ENCODE measurements around the gene IRF6. TPM values are rescaled to one million over a fixed set of nuclear protein-coding genes. Genes with fewer than 3 reads are reported as not detected.

Gene IRF6
- total RNA-seq, 1 experiment from 2014 or later: 17.2 TPM

DNA sequence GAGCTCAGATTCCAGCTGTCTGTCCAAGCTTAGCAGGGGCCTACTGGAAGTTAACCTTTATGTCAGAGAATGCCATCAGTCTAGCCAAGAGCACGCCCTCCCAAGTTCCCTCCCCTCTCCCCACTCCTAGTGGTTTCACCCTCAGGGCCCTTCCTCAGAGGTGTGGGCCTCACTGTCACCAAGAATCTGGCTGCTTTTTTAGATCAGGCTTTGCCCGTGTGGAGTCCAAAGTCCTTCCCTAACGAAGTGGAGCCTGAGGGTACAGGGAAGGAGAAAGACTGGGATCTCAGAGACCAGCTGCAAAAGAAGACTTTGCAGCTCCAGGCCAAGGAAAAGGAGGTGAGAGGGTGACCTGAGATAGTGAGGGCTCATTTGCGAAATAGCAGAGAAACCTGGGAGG is 25.7 kb downstream of the IRF6 start:
- no peak for DNase-seq (ENCODE audit: low spot score)
- no peak for ATAC-seq
- TF ChIP-seq ESRRA (CRISPR knock-in tag; IDR thresholded peaks at IDR 0.05; ENCODE audit: borderline replicate concordance) (no peak), CBFB (CRISPR knock-in tag; IDR thresholded peaks at IDR 0.05; ENCODE audit: low read depth) (no peak), NR2C2 (CRISPR knock-in tag; IDR thresholded peaks at IDR 0.05) (no peak), SP1 (CRISPR knock-in tag; conservative IDR thresholded peaks at IDR 0.05) (no peak), JAZF1 (CRISPR knock-in tag; IDR thresholded peaks at IDR 0.05) (no peak), ZBTB21 (CRISPR knock-in tag; IDR thresholded peaks at IDR 0.05; ENCODE audit: borderline replicate concordance) (no peak), IRF2 (CRISPR knock-in tag; IDR thresholded peaks at IDR 0.05; ENCODE audit: borderline replicate concordance, low read depth) (no peak), ZNF232 (CRISPR knock-in tag; IDR thresholded peaks at IDR 0.05) (no peak), GABPB1 (CRISPR knock-in tag; IDR thresholded peaks at IDR 0.05) (no peak), ZNF219 (CRISPR knock-in tag; IDR thresholded peaks at IDR 0.05; ENCODE audit: borderline replicate concordance) (no peak), SOX15 (CRISPR knock-in tag; IDR thresholded peaks at IDR 0.05) (no peak), ZNF121 (CRISPR knock-in tag; IDR thresholded peaks at IDR 0.05) (no peak)
- TF ChIP-seq, protein P1, sequence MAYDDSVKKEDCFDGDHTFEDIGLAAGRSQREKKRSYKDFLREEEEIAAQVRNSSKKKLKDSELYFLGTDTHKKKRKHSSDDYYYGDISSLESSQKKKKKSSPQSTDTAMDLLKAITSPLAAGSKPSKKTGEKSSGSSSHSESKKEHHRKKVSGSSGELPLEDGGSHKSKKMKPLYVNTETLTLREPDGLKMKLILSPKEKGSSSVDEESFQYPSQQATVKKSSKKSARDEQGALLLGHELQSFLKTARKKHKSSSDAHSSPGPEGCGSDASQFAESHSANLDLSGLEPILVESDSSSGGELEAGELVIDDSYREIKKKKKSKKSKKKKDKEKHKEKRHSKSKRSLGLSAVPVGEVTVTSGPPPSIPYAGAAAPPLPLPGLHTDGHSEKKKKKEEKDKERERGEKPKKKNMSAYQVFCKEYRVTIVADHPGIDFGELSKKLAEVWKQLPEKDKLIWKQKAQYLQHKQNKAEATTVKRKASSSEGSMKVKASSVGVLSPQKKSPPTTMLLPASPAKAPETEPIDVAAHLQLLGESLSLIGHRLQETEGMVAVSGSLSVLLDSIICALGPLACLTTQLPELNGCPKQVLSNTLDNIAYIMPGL (CRISPR knock-in tag; IDR thresholded peaks at IDR 0.05): no peak
- H3K9me3 Mint-ChIP-seq: peaks cover 6% of the 10 kb centered on the region
- ChIA-PET CTCF (no interaction called here), POLR2A (no interaction called here)
- no peak overlapping the region for H3K27ac Mint-ChIP-seq
- H3K36me3 Mint-ChIP-seq: no peaks in the 10 kb centered on the region; the same call in 1 of the 2 replicates
- no peak overlapping the region for H3K4me3 Mint-ChIP-seq
- peaks cover 15% of the 10 kb centered on the region; the same call in 1 of the 2 replicates for H3K4me1 Mint-ChIP-seq
- H3K27me3 Mint-ChIP-seq (ENCODE audit: low read depth): 0 out of 2 replicates have a peak, but pooled peaks cover under 1% of the 10 kb centered on the region

DNA sequence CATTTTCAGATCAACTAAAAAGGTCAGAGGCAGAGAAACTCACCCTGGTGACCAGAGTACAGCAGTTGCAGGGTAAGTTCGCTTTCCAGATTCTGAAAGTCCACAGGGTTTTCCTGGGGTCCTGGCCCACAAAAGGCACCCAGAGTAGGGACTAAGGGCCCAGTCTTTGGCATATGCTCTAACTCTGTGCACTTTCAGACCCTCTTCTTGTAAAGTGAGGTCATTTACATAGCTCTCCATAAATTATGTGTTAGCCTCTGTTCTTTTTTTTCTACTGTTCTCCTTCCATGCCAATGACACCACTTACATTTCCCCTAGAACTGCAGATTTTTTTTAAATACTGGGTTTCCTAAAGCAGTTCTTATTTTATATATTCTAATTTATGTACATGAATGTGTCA is 27.8 kb downstream of the IRF6 start:
- H3K36me3 Mint-ChIP-seq: no peaks in the 10 kb centered on the region; the same call in 1 of the 2 replicates
- ChIA-PET CTCF (interaction anchor here (1.7 kb wide), 1 partner anchor 30 kb away, joined by 5 read pairs; no protein-coding TSS in a partner anchor), POLR2A (no interaction called here)
- H3K4me1 Mint-ChIP-seq: no peaks in the 10 kb centered on the region
- TF ChIP-seq, protein P2, sequence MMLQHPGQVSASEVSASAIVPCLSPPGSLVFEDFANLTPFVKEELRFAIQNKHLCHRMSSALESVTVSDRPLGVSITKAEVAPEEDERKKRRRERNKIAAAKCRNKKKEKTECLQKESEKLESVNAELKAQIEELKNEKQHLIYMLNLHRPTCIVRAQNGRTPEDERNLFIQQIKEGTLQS (CRISPR knock-in tag; conservative IDR thresholded peaks at IDR 0.05): no peak
- TF ChIP-seq, protein P3, sequence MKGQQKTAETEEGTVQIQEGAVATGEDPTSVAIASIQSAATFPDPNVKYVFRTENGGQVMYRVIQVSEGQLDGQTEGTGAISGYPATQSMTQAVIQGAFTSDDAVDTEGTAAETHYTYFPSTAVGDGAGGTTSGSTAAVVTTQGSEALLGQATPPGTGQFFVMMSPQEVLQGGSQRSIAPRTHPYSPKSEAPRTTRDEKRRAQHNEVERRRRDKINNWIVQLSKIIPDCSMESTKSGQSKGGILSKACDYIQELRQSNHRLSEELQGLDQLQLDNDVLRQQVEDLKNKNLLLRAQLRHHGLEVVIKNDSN (CRISPR knock-in tag; IDR thresholded peaks at IDR 0.05): no peak
- TF ChIP-seq, protein P4, sequence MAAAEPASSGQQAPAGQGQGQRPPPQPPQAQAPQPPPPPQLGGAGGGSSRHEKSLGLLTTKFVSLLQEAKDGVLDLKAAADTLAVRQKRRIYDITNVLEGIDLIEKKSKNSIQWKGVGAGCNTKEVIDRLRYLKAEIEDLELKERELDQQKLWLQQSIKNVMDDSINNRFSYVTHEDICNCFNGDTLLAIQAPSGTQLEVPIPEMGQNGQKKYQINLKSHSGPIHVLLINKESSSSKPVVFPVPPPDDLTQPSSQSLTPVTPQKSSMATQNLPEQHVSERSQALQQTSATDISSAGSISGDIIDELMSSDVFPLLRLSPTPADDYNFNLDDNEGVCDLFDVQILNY (CRISPR knock-in tag; IDR thresholded peaks at IDR 0.05): no peak
- TF ChIP-seq FOXP1 (CRISPR knock-in tag; IDR thresholded peaks at IDR 0.05; ENCODE audit: borderline replicate concordance) (no peak), FOXJ3 (CRISPR knock-in tag; IDR thresholded peaks at IDR 0.05; ENCODE audit: borderline replicate concordance) (no peak), PRRX2 (CRISPR knock-in tag; IDR thresholded peaks at IDR 0.05) (no peak)
- TF ChIP-seq, protein P5, sequence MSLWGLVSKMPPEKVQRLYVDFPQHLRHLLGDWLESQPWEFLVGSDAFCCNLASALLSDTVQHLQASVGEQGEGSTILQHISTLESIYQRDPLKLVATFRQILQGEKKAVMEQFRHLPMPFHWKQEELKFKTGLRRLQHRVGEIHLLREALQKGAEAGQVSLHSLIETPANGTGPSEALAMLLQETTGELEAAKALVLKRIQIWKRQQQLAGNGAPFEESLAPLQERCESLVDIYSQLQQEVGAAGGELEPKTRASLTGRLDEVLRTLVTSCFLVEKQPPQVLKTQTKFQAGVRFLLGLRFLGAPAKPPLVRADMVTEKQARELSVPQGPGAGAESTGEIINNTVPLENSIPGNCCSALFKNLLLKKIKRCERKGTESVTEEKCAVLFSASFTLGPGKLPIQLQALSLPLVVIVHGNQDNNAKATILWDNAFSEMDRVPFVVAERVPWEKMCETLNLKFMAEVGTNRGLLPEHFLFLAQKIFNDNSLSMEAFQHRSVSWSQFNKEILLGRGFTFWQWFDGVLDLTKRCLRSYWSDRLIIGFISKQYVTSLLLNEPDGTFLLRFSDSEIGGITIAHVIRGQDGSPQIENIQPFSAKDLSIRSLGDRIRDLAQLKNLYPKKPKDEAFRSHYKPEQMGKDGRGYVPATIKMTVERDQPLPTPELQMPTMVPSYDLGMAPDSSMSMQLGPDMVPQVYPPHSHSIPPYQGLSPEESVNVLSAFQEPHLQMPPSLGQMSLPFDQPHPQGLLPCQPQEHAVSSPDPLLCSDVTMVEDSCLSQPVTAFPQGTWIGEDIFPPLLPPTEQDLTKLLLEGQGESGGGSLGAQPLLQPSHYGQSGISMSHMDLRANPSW (CRISPR knock-in tag; conservative IDR thresholded peaks at IDR 0.05; ENCODE audit: low read depth): no peak
- no peak overlapping the region for H3K27ac Mint-ChIP-seq
- H3K4me3 Mint-ChIP-seq: no peak overlapping the region
- H3K9me3 Mint-ChIP-seq: no peaks in the 10 kb centered on the region
- peaks cover 4% of the 10 kb centered on the region for H3K27me3 Mint-ChIP-seq (ENCODE audit: low read depth)
- ATAC-seq: no peak
- DNase-seq (ENCODE audit: low spot score): no peak
